CD14-positive monocyte (primary cell): ENCODE measurements around the gene CACNA1B. TPM values are rescaled to one million over a fixed set of nuclear protein-coding genes. Genes with fewer than 3 reads are reported as not detected.

ENCODE experiments used
- DNase-seq, 3 donors: peaks; one replicate each; pipeline ENCODE4 v3.0.0-alpha.2; 2011 to 2022
- H2AFZ ChIP-seq: 2 replicates; pipeline ENCODE4 v1.6.0; 2012; ENCODE audit warnings: mild to moderate bottlenecking, low read depth, low read length, inconsistent platforms; ENCODE audit not compliant: insufficient read depth, poor library complexity, severe bottlenecking
- H3K27ac ChIP-seq, 2 donors: 1 replicate in 1 of 2; 2 replicates in 1 of 2; pipeline ENCODE4 v1.5.1; 2012 to 2013; ENCODE audit warnings: low read length in 2 of 2, control low read depth in 1 of 2, inconsistent platforms in 1 of 2, low read depth in 1 of 2, mild to moderate bottlenecking in 1 of 2
- H3K27me3 ChIP-seq, 2 donors: one replicate each; pipeline versions ENCODE4 v1.6.0 to v1.6.1; 2011 to 2013; ENCODE audit warnings: low read length in 2 of 2; ENCODE audit not compliant: control insufficient read depth in 2 of 2, insufficient read depth in 2 of 2
- H3K36me3 ChIP-seq, 2 donors: replicated peaks in 1 of 2; 1 replicate in 1 of 2; 2 replicates in 1 of 2; pipeline versions ENCODE4 v1.5.1 to v1.6.1; 2012 to 2013; ENCODE audit warnings: low read length in 2 of 2, control low read depth in 1 of 2, inconsistent platforms in 1 of 2, mild to moderate bottlenecking in 1 of 2; ENCODE audit not compliant: insufficient read depth in 2 of 2, control insufficient read depth in 1 of 2
- H3K4me1 ChIP-seq, 2 donors: 1 replicate in 1 of 2; 2 replicates in 1 of 2; pipeline versions ENCODE4 v1.5.1 to v1.6.1; 2012 to 2013; ENCODE audit warnings: low read length in 2 of 2, control low read depth in 1 of 2, inconsistent platforms in 1 of 2, mild to moderate bottlenecking in 1 of 2, moderate library complexity in 1 of 2; ENCODE audit not compliant: insufficient read depth in 2 of 2, control insufficient read depth in 1 of 2
- H3K4me2 ChIP-seq: replicated peaks from 2 replicates; pipeline ENCODE3; 2012; ENCODE audit warnings: low read length, moderate library complexity, mild to moderate bottlenecking; ENCODE audit not compliant: poor library complexity, severe bottlenecking; ENCODE audit errors: extremely low read depth
- H3K4me3 ChIP-seq, 3 experiments: fragments of 200-600 bp in 1 of 3; sonication (generic) in 1 of 3; replicated peaks in 1 of 3; 1 replicate in 2 of 3; 2 replicates in 1 of 3; pipeline ENCODE4 v1.5.1; 2011 to 2013; ENCODE audit warnings: low read length in 3 of 3, mild to moderate bottlenecking in 3 of 3, control low read depth in 2 of 3, low read depth in 2 of 3, inconsistent platforms in 1 of 3, moderate library complexity in 1 of 3
- H3K79me2 ChIP-seq: 2 replicates; pipeline ENCODE4 v1.6.0; 2012; ENCODE audit warnings: mild to moderate bottlenecking, control low read depth, inconsistent platforms, low read length, moderate library complexity; ENCODE audit not compliant: insufficient read depth
- H3K9ac ChIP-seq: 2 replicates; pipeline ENCODE4 v1.6.0; 2017; ENCODE audit warnings: low read length, mild to moderate bottlenecking; ENCODE audit not compliant: insufficient read depth, poor library complexity, severe bottlenecking
- H3K9me3 ChIP-seq, 2 donors: replicated peaks in 1 of 2; 1 replicate in 1 of 2; 2 replicates in 1 of 2; pipeline versions ENCODE4 v1.5.1 to v1.6.1; 2012 to 2013; ENCODE audit warnings: low read length in 2 of 2, control low read depth in 1 of 2; ENCODE audit not compliant: control insufficient read depth in 1 of 2, insufficient read depth in 1 of 2
- H4K20me1 ChIP-seq: 2 replicates; pipeline ENCODE4 v1.6.0; 2012; ENCODE audit warnings: mild to moderate bottlenecking, low read length, control low read depth, moderate library complexity; ENCODE audit not compliant: insufficient read depth
- H3K27ac Mint-ChIP-seq, 7 donors: one replicate each; pipeline ENCODE4 v1.8.0; 2020; ENCODE audit warnings: mild to moderate bottlenecking in 7 of 7, mixed read lengths in 7 of 7, moderate library complexity in 6 of 7, inconsistent platforms in 2 of 7
- H3K27me3 Mint-ChIP-seq, 3 donors: one replicate each; pipeline ENCODE4 v1.8.0; 2021 to 2022; ENCODE audit warnings: low read depth in 3 of 3, mild to moderate bottlenecking in 3 of 3, mixed read lengths in 3 of 3, moderate library complexity in 3 of 3, inconsistent platforms in 1 of 3
- H3K36me3 Mint-ChIP-seq, 2 donors: one replicate each; pipeline ENCODE4 v1.8.0; 2020; ENCODE audit warnings: mixed read lengths in 2 of 2, inconsistent platforms in 1 of 2, mild to moderate bottlenecking in 1 of 2
- H3K4me1 Mint-ChIP-seq: one replicate; pipeline ENCODE4 v1.8.0; 2020; ENCODE audit warnings: mild to moderate bottlenecking, mixed read lengths
- H3K4me3 Mint-ChIP-seq, 2 donors: one replicate each; pipeline ENCODE4 v1.8.0; 2020; ENCODE audit warnings: mild to moderate bottlenecking in 2 of 2, mixed read lengths in 2 of 2, moderate library complexity in 1 of 2
- H3K9me3 Mint-ChIP-seq, 7 donors: one replicate each; pipeline ENCODE4 v1.8.0; 2020 to 2022; ENCODE audit warnings: mixed read lengths in 7 of 7, mild to moderate bottlenecking in 6 of 7, moderate library complexity in 6 of 7, inconsistent platforms in 2 of 7
- WGBS: methylation state at CpG from one replicate; pipeline ENCODE4 v1.1.5; 2013; ENCODE audit warnings: missing lambda C conversion rate; ENCODE audit not compliant: insufficient coverage; 5-methylcytosine and 5-hydroxymethylcytosine counted together
- intact Hi-C, 2 donors: fragments of 100-400 bp; cut with micrococcal nuclease; formaldehyde crosslinking; loops; one replicate each; pipeline versions ENCODE4 v1.15.0 to v1.15.1; 2023
- polyA plus RNA-seq, 3 donors: library from polyadenylated mRNA; depleted of rRNA in 1 of 3; unstranded in 2 of 3; stranded (reverse) in 1 of 3; fragments of 300-500 nt in 2 of 3; fragments of >200 nt in 1 of 3; fragmentation: Illumina TruSeq in 2 of 3; gene quantifications; 1 replicate in 2 of 3; 2 replicates in 1 of 3; pipeline ENCODE4 v1.2.3, GENCODE V29; 2012 to 2021
- TF ChIP-seq, protein P1 (sequence below): fragments of 200-600 bp; IDR thresholded peaks from one replicate; pipeline ENCODE4 v1.8.0; 2022; ENCODE audit warnings: antibody characterized with exemption, mild to moderate bottlenecking

Gene CACNA1B
- polyA plus RNA-seq, 3 donors, result not detected

GRCh38 chr9:138048184-138048583 is 170.6 kb downstream of the CACNA1B start:
- Mint-ChIP-seq H3K9me3 (no peaks in the 10 kb centered on the region), H3K4me1 (no peaks in the 10 kb centered on the region), H3K27ac (peak overlapping the region in 1 of 7 donors; percentile 2), H3K4me3 (no peak overlapping the region), H3K27me3 (peaks cover 13 to 19% (median 19%) of the 10 kb centered on the region in 3 donors), H3K36me3 (no peaks in the 10 kb centered on the region)
- intact Hi-C loops, result no loop called here
- Histone ChIP-seq H3K4me2 (no peak overlapping the region), H3K27me3 (no peaks in the 10 kb centered on the region), H2AFZ (no peak overlapping the region), H3K79me2 (no peaks in the 10 kb centered on the region), H3K4me3 (no peak overlapping the region), H3K36me3 (no peaks in the 10 kb centered on the region), H3K9ac (no peak overlapping the region), H3K4me1 (no peaks in the 10 kb centered on the region), H3K9me3 (no peaks in the 10 kb centered on the region), H4K20me1 (no peaks in the 10 kb centered on the region), H3K27ac (no peak overlapping the region)
- no peak for DNase-seq
- WGBS, result 88% methylated on average over 7 of the region's 7 CpGs
- TF ChIP-seq, protein P1, sequence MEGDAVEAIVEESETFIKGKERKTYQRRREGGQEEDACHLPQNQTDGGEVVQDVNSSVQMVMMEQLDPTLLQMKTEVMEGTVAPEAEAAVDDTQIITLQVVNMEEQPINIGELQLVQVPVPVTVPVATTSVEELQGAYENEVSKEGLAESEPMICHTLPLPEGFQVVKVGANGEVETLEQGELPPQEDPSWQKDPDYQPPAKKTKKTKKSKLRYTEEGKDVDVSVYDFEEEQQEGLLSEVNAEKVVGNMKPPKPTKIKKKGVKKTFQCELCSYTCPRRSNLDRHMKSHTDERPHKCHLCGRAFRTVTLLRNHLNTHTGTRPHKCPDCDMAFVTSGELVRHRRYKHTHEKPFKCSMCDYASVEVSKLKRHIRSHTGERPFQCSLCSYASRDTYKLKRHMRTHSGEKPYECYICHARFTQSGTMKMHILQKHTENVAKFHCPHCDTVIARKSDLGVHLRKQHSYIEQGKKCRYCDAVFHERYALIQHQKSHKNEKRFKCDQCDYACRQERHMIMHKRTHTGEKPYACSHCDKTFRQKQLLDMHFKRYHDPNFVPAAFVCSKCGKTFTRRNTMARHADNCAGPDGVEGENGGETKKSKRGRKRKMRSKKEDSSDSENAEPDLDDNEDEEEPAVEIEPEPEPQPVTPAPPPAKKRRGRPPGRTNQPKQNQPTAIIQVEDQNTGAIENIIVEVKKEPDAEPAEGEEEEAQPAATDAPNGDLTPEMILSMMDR, result no peak

- intact Hi-C loops, result no loop called here
- H3K4me2 ChIP-seq, result no peak overlapping the region
- DNase-seq, result no peak
- H3K4me3 Mint-ChIP-seq, result no peak overlapping the region
- H3K27me3 Mint-ChIP-seq, result peaks cover 14 to 24% (median 19%) of the 10 kb centered on the region in 3 donors
- H3K4me3 ChIP-seq, result no peak overlapping the region
- H3K27me3 ChIP-seq, result no peaks in the 10 kb centered on the region
- no peaks in the 10 kb centered on the region for H3K36me3 Mint-ChIP-seq
- no peak overlapping the region for H3K27ac Mint-ChIP-seq
- WGBS, result 89% methylated on average over 21 of the region's 21 CpGs
- no peaks in the 10 kb centered on the region for H3K9me3 Mint-ChIP-seq
- no peaks in the 10 kb centered on the region for H3K36me3 ChIP-seq
- H2AFZ ChIP-seq, result no peak overlapping the region
- no peaks in the 10 kb centered on the region for H3K4me1 Mint-ChIP-seq
- TF ChIP-seq, protein P1, result no peak
- no peaks in the 10 kb centered on the region for H3K4me1 ChIP-seq
- no peaks in the 10 kb centered on the region for H3K9me3 ChIP-seq
- H3K79me2 ChIP-seq, result no peaks in the 10 kb centered on the region
- no peak overlapping the region for H3K9ac ChIP-seq
- no peaks in the 10 kb centered on the region for H4K20me1 ChIP-seq
- H3K27ac ChIP-seq, result no peak overlapping the region
Observed at GRCh38 chr9:138049085-138049778, 171.7 kb downstream of the CACNA1B start.
